SH-SY5Y (cell line): Measurements from ENCODE around the gene CLTA.

Experiments used
- GATA2 ChIP-seq: IDR thresholded peaks from 2 replicates; pipeline ENCODE4 v1.6.1; 2011; ENCODE audit warnings: mild to moderate bottlenecking, low read depth, low read length
- GATA3 ChIP-seq: IDR thresholded peaks from 2 replicates; pipeline ENCODE4 v1.6.1; 2011; ENCODE audit warnings: low read depth, mild to moderate bottlenecking, low read length, moderate library complexity

The CLTA gene

DNA sequence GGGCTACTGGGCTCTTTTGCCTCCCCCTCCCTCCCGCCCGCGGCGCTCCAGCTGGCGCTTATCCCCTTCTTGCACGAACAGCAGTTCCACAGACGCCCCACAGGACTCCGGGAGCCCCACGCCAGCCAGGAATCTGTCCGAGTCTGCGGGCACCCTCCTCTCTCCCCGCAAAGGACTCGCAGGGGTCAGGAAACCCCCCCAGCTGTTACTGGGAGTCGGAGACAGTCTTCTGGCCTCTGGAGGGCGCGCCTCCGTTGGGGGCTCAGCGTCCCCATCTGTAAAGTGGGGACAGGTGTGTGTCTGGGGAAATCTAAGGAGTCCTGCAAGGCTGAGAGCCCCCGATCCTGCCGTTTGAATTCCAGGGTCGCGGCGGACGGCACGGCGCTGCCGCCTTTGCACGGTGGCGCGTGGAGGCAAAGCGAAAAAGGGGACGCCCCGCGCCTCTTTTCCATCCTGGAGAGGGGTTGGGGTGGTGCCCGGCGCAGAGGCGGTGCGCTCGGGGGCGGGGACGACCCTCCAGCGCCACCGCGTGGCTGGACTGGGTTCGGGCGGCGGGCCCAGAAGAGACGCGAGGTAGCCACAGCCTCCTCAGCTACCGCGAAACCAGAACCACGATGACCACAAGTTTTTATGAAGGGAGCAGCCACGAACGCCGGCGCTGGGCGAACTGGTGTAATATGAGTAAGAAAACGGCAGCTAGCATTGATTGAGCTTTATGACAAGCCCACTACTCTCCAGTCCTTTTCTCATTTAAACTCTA lies 24.4 kb upstream of the CLTA start:
- TF ChIP-seq GATA3 = no peak
- TF ChIP-seq GATA2 = no peak

- TF ChIP-seq GATA2 = no peak
- no peak for TF ChIP-seq GATA3
Observed at GRCh38 chr9:36169166-36169565, 21.6 kb upstream of the CLTA start, which contains the start of gene CCIN. CCIN (plus strand) TSS chr9:36169388; CDS start chr9:36169503, 115 bp downstream.

DNA sequence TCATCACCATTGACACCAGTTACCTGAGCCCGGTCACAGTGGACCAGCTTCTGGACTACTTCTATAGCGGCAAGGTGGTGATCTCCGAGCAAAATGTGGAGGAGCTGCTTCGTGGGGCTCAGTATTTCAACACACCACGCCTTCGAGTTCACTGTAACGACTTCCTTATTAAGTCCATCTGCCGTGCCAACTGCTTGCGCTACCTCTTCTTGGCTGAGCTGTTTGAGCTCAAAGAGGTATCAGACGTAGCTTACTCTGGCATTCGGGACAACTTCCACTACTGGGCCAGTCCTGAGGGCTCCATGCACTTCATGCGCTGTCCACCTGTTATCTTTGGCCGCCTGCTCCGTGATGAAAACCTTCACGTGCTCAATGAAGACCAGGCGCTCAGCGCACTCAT lies 21.0 kb upstream of the CLTA start:
- TF ChIP-seq GATA3 = no peak
- no peak for TF ChIP-seq GATA2

DNA sequence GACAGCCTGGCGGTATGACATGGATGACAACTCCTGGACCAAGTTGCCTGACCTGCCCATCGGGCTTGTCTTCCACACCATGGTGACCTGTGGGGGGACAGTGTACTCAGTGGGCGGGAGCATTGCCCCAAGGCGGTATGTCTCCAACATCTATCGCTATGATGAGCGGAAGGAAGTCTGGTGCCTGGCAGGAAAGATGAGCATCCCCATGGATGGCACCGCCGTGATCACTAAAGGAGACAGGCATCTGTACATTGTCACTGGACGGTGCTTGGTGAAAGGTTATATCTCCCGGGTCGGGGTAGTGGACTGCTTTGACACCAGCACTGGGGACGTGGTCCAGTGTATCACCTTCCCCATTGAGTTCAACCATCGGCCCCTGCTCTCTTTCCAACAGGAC lies 20.2 kb upstream of the CLTA start:
- no peak for TF ChIP-seq GATA2
- no peak for TF ChIP-seq GATA3

- TF ChIP-seq GATA3 (no peak), GATA2 (no peak)
Observed at GRCh38 chr9:36173861-36174260, 16.9 kb upstream of the CLTA start.

GRCh38 chr9:36174271-36174670 lies 16.4 kb upstream of the CLTA start:
- TF ChIP-seq GATA3 = no peak

DNA sequence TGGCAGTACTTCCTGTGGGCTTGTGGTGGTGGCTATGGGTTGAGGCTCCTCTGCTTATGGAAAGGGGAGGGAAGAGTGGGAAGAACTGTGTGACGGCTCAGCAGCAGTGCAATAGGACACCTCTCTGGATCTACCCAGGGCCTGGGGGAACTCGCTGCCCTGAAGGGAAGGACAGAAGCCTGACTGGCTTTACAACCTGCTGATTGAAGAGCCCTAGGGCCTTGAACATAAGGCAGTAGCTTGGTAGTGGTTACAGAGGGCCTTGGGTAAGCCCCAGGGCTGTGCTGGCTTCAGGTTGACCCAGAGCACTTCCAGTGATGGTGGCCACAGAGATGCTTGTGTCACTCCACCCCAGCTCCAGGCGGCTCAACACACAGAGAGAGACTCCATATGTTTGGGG lies 16.0 kb upstream of the CLTA start:
- TF ChIP-seq GATA2 (no peak), GATA3 (no peak)

DNA sequence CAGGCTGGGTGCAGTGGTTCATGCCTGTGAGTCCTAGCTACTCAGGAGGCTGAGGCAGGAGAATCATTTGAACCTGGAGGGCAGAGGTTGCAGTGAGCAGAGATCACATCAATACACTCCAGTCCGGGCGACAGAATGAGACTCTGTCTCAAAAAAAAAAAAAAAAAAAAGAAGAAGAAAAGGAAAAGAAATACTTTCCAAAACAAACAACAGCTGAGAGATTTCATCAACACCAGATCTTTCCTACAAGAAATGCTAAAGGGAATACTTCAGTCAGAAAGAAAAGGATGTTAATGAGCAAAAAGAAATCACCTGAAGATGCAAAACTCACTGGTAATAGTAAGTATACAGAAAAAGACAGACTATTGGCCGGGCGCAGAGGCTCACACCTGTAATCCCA lies 13.2 kb upstream of the CLTA start:
- no peak for TF ChIP-seq GATA3
- no peak for TF ChIP-seq GATA2

- TF ChIP-seq GATA3 (no peak), GATA2 (no peak)
Observed at GRCh38 chr9:36187414-36187813, 3.3 kb upstream of the CLTA start.

GRCh38 chr9:36188212-36188611 lies 2.5 kb upstream of the CLTA start:
- TF ChIP-seq GATA2 (no peak), GATA3 (no peak)

DNA sequence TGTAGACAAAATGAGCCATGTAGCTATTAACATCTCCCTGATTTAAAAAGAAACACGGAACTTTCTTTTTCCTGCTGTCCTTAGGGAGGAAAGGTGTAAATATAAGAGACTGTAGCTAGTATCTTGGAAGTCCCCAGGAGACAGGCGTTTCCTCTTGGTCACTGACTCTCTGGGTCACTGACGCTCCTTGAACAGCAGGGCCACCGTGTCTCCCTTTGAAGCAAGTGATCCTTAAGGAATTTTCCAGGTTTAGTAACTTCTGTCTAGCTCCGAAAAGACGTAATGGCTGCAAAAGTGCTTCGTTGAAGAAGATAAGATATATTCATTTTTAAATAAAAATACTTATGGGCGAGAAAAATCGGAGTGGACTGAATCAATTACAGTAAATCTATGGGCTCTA lies 745 bp upstream of the CLTA start:
- no peak for TF ChIP-seq GATA2
- TF ChIP-seq GATA3 = no peak

DNA sequence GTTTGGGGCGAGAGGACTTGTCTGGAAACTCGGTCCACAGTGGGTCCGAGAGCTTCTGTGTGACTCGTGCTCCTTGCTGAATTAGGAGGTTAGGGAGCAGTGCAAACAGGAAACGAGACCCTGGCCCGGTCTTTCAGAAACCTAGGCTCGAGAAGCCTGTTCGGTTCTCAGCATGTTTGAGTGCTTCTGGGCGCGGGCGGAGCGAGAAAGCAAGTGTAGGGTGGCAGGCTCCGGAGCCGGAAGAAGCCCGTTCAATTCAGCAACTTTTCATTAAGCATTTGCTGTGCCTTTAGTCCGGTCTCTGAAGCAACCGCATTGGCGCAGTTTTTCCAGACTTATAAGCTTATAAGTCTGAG lies 547 bp downstream of the CLTA start:
- TF ChIP-seq GATA3 = no peak
- TF ChIP-seq GATA2 = no peak

- TF ChIP-seq GATA2 (no peak), GATA3 (no peak)
Observed at GRCh38 chr9:36191686-36192085, 965 bp downstream of the CLTA start.

DNA sequence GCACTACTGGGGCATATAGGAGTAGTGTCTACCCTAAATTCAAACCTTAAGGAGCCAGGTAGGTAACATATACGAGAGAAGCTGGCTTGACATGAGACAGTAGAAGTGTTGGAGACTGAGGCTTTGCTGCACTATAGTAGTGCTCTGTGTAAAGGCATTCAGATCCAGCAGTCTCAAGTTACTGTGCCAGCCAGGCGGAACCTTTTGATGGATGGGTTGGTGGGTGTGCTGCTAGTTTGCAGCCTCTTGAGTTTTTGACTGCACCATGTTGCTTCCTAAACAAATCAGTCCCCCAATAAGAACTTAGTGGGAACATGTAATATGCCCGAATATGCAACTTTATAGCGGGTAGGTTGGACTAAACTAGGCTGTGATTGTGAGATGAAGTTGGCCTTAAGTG lies 1.5 kb downstream of the CLTA start:
- no peak for TF ChIP-seq GATA2
- no peak for TF ChIP-seq GATA3

GRCh38 chr9:36193023-36193422 lies 2.3 kb downstream of the CLTA start:
- TF ChIP-seq GATA3 (no peak), GATA2 (no peak)
